GM18502 (cell line): ENCODE data around the gene CFAP100.

Experiments used
- ATAC-seq: cut with Tn5 transposase; IDR thresholded peaks from one replicate; pipeline ENCODE4 v1.9.1; 2021; ENCODE audit warnings: mild to moderate bottlenecking; ENCODE audit not compliant: unreplicated experiment, poor library complexity

CFAP100 gene

DNA sequence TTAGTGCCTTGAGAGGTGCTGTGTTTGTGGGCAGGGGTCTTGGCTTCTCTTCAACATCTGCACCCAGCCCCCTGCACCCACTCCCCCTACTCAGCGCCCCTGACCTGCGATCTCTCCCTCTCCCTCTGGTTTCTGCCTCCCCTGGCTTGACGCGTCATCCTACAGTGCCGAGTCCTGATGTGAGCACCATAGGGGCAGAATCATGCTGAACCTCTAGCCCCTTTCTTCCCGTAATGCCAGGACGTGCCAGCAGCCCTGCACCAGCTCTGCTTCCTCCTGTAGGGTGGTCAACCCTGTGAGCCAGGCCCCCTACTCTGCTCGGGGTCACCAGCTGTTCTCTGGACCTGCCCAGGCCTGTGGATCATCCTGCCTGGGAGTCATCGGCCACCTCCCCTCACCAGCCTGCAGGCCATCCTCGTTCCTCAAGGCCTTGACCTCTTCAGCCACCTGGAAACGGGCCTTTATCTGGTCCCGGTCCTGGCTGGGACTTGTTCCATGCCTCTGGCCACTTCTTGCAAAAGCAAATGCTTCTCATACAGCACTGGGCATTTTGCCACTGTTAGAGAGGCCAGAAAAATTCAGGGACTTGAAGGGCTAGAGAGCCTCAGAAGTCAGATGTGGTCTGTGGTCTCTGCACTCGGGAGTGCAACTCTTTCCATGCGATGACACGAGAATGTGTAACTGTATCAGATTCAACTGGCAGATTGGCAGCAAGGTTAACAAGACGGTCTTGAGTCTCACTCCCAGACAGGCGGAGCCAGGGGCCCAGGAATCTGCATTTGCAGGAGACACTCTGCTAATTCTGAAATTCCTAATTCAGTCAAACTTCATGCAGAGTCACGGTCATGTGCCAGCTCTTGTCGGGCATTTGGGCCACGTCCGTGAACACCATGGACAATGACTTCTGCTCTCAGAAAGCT is 20.8 kb upstream of the CFAP100 start:
- no peak for ATAC-seq

DNA sequence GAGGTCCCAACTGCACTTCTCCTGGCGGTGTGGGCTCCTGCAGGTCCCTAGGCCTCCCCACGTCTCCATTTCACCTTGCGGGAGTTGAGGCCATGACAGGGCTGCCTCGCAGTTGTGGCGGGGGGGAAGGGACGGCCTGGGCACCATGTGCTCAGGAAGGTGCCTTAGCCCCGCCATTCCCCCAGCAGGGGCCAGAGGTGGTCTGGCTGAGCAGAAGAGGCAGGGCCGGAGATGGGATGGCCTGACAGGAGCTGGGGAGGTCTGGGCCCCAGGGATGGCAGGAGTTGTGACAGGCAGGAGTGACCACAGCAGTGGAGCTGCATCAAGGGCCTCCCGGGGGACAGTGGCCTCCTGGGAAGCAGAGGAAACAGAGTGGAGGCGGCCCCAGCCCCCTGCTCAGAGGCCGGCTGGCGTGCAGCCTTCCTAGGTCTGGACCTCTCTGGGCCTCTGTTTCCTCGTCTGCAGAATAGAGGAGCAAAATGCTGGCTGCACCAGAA is 18.8 kb upstream of the CFAP100 start:
- ATAC-seq: no peak

DNA sequence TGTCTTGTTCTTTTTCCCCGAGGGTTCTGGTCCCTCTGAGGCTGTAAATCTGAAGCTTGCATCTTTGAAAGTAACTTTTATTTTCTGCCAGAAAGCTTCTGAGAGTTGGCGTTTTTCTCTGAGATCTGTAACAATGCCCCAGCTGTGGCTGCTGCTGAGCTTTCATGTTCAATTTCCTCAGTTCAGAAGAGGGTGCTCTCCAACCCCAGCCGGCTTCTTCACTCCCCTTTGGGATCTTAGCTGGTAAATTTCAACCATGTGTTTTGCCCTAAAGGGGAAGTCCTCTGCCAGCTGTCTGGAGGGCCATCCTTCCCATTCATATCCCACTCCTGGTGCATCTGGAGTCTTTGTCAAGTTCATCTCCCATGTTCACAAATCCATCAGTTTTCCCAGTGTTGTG is 18.3 kb upstream of the CFAP100 start:
- no peak for ATAC-seq

DNA sequence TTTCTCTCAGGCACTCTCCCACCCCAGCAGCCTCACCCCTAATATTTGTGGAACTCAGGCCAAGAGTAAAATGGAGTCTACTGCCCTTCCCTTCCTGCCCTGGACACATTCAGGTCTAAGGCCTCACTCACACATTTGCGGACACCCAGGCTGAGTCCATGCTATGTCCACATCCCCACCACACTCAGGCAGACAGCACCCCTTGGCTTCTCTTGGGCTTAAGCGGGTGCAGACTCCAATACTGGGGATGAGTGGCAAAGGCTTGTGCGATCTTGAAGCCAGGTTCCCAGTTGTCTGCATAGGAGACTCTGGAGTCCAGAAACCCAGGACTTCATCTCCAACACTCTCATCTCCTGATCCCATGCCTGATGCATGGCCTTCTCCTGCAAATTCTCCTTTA is 17.5 kb upstream of the CFAP100 start:
- ATAC-seq: no peak

DNA sequence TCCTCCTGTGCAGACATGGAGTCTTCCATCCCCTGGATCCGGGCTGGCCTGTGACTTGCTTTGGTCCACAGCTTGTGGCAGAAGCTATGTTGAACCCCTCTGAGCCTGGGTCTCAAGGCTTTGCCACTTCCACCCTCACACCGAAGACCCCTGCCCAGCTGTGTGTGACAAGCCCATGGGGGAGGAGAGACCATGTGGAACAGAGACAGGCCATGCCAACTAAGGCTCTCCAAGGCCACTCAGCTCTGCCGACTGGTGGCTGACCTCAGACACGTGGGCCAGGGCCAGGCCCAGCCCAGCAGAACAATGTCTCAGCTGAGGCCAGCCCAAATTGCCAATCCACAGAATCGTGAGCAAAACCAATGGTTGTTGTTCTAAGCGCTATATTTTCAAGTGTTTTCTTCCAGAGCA is 16.4 kb upstream of the CFAP100 start:
- no peak for ATAC-seq

DNA sequence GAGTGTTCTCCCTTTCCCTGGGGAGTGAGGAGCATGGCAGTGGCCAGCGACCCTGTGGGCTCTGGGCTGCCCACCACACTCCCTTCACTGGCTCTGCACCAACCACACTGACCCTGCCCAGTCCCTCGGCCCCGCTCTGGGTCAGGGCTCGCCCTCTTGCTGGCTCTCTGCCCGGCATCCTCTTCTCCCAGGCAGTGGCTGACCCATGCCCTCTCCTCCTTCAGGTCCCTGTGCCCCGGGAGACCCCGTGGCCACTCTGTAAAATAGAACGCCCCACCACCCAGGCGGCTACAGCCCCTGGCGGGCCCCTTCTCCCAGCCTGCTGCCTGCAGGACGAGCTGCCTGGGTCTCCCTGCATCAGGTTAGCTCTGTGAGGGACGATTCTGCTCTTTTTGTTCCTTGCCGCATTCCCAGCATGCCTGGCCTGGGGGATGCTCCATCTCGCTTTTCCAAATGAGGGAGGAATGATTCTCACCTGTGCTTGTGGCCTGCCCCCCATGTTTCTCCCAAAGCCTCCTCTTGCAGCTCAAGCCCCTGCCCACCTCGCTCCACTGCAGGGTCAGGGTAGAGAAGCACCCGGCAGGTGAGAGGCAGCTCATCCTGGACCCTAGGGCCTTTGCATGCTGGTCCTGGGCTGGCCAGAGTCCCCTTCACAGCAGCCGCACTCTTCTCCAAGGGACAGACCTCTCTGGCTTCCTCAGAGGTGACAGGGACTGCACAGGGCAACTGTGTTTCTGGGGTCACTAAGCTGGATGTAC is 14.5 kb upstream of the CFAP100 start:
- no peak for ATAC-seq

DNA sequence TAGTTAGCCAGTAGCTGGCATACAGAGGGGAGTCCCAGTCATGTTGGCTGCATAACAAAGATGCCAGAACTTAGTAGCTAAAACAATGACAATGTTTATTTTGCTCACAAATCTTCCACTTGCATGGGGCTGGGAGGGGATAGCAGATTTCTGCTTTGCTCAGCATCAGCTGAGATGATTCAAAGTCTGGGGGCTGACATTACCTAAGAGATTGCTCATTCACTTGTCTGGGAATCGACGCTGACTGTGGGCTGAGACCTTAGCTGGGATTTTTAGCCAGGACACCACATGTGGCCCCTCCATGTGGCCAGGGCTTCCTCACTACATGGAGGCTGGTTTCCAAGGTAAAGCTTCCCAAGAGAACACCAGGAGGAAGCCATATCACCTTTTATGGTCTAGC is 12.7 kb upstream of the CFAP100 start:
- no peak for ATAC-seq

DNA sequence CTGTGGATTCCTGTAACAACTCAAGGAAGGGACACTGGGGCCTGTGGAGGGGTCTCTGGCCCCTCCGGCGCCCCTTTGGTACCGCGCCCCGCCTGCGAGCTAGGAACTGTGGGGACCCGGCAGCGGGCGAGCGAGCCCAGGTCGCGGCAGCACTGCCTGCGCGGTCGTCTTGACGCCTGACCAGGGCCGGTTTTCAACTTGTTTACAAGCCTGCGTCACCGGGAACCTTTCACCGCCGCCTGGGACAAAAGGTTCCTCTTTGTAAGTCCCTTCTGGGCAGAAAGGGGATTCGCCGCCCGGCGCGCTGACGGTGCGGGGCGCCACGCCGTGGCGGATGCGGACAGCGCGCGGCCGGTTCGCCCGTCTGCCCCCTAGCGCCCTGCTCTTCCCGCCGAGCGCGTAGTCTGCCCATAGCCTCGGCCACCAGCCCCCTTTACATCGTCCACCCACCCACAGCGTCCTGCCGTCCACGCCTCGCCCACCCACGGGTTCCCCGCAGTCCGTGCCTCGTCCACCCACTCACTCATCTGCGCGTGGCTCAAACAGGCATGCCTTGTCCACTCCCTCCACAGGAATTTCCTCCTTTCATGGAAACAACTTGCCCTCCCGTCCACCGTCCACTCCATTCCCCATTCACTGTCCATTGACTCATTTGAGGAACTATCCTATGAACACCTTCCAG is 5.5 kb upstream of the CFAP100 start:
- no peak for ATAC-seq

DNA sequence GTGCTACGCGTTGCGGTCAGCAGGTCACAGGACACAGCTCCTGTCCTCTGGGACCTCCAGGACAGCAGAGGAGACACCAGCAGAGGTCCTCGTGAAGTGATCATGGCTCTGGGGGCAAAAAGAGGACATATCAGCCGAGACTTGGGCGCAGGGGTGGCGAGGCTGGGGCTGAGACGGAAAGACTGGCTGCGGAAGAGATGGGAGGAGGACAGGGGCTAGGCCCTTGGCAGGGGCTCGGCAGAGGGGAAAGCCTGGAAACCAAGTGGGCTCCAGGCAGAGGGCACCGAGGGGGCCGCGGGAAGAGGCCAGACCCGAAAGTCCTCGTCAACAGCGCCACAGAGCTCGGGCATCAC is 4.9 kb upstream of the CFAP100 start:
- ATAC-seq: no peak

DNA sequence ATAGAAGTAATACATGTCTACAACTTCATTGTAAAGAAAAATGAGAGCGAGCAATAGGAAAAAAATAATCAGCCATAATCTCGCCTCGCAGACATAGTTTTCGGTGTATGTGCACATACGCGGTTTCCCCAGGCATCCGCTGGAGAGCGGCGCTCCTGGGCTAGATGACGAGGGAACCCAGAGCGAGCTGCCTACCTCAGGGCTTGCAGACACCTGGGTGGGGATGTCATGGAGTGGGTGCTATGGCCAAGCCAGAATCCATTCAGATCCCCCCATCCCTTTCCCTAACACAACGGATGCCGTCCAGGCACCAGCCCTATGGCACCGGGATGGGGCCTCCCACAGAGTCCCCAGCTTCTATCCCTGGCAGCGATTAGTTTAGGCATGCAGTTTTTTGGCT is 4.5 kb upstream of the CFAP100 start:
- ATAC-seq: no peak

DNA sequence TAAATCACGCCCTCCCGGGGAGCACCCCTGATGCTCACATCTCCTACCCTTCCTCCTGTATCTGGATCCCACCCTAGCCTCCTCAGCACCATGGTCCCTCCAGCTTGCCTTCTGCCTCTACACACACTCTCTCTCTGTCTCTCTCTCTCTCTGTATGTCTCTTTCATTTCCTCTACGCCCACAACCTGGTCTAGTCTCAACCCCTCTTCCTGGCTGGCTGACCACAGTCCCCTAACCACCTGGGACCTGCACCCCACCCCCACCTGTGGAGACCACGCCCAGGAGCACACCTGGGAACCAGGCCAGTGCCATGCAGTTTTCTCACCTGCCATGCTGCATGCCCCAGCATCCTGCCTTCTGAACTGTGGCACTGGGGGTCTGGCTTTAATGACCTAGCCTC is 4.0 kb upstream of the CFAP100 start:
- ATAC-seq: no peak

DNA sequence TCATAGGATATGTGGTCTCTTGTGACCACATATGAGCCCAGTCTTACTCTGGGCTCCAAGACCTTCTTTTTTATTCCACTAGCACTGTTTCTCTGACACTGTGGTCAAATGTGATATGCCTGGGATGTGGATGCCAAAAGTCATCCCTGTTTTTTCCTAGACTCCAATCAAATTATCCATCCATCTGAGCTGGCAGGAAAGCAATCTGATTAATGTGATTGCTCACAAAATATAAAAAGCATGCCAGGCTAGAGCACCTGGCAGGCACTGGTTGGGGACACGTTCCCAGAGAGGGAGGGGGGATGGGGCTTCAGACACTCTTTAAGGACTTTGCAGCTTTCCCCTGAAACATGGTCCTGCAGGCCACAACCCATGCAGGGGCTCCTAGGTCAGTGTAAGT is 3.1 kb upstream of the CFAP100 start:
- no peak for ATAC-seq

DNA sequence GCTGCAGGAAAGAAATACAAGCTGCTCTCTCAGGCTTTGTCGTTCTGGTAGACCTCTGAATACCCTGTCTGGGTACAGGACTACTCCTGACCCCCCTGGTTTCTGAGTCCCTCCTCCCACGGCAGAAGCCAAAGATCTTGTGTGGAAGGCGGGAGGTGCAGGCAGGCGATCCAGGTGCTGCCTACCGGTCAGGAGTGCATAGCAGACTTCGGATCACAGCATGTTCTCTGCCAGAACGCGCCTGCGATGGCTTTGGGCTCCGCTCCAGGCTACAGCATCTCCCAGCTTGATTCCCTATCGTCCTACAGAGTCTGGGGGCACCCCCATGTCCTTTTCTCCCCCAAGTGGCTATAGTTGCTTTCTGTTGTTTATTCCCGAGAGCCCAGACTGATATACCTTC is 2.5 kb upstream of the CFAP100 start:
- ATAC-seq: no peak

DNA sequence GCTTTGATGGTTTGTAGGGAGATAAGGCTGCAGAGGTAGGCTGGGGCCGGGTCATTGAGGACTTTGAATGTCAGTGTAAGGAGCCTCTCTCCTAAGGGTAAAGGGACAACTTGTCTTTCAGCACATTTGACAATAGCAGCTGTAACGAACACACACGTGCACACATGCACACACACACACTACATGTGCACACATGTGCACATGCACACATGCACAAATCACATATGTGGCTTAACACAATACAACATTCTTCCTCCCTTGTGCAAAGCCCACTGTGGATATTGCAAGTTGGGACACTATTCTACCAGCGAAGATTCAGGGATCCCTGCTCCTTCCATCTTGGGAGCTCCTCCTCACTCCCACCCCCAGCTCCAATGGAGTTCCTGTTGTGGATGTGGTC is 1.1 kb upstream of the CFAP100 start:
- ATAC-seq: no peak

DNA sequence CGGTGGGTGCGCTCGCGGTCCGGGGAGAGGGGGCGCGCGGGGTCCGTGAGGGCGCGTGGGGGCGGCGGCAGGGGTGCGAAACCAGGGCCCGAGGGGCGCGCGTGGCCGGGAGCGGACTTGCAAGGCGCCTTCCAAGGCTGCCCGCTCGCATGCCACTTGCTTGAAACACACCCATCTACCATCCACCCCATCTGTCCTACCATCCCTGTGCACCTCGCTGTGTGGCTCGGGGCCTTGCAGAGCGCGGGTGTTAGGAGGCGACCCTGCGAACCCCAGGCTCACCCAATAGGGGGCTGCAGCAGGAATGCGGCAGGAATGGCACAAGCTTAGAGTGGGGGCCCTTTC is 240 bp downstream of the CFAP100 start:
- no peak for ATAC-seq

DNA sequence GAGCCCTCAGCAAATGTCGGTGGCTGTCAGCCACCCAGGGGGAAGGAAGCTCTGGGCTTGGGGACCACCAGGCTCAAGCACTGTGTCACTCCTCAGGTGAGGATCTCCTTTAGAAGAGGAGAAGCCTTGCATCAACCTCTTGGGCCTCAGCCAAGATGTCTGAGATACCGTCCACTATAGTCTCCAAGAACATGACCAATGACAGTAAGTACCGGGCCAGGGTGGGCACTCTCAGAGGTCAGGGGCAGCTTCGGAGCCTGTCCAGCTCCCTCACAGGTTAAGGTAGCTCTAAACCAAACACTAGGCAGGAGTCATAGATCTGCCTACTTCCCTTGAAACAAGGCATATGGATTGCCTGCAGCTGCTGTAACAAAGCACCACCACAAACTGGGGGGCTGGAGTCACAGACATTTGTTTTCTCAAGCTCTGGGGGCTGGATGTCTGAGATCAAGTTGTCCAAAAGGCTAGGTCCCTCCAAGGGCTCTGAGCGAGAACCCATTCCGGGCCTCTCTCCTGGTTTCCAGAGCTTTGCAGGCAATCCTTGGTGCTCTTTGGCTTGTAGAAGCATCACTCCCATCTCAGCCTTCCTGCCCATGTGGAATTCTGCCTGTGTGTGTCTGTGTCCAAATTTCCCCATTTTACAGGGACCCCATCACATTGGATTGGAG is 1.3 kb downstream of the CFAP100 start:
- ATAC-seq: no peak

DNA sequence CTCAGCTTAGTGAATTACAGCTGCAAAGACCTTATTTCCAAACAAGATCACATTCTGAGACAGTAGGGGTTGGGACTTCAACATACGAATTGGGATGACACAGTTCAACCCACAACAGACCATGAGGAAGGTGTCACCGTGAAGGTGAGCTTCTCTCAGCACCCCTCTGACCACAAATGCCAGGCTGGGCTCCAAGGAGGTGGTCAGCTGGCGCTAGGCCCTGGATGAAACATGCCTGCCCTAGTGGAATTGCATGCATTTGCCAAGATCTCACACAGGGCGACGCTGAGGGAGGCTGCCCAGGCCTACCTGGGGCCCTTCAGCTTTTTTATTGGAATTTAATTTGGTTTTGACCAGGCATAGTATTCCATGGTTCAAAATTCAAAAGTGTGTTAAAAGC is 1.8 kb downstream of the CFAP100 start:
- no peak for ATAC-seq

DNA sequence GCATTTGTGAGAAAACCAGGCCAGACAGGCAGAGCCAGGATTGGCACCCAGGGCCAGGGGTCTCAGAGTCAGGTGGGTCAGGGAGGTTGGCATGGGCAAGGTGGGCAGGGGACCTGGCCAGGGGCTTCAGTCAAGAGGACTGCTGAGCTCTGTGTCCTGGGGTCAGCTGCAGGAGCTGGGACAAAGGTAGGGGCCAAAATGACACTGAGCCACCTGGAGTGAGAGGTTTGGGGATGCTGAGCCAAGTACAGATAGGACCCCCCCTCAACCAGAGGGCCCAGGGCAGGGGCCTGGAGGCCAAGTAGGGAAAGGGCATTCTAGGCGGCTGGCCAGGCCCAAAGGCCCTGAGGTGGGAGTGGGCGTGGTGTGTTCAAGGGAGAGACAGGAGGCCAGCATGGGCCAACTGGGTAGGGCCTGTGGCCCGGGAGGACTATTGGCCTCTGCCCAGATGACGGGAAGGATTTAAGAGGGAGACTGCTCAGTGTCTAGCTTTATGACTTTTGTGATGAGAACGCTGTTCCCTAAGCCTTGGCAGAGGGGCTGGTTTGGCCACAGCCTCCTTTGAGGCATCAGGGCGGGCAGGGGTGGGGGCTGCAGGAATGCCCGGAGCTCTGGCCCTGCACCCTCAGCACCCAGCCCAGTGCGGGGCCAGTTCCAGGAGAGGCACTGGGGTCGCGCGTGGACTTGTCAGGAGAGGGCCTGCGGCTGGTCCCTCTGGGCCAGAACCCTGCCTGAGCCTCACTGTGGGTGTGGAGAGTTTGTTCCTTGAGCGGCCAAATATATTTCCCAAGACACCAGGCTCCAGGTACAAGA is 3.1 kb downstream of the CFAP100 start:
- ATAC-seq: no peak

DNA sequence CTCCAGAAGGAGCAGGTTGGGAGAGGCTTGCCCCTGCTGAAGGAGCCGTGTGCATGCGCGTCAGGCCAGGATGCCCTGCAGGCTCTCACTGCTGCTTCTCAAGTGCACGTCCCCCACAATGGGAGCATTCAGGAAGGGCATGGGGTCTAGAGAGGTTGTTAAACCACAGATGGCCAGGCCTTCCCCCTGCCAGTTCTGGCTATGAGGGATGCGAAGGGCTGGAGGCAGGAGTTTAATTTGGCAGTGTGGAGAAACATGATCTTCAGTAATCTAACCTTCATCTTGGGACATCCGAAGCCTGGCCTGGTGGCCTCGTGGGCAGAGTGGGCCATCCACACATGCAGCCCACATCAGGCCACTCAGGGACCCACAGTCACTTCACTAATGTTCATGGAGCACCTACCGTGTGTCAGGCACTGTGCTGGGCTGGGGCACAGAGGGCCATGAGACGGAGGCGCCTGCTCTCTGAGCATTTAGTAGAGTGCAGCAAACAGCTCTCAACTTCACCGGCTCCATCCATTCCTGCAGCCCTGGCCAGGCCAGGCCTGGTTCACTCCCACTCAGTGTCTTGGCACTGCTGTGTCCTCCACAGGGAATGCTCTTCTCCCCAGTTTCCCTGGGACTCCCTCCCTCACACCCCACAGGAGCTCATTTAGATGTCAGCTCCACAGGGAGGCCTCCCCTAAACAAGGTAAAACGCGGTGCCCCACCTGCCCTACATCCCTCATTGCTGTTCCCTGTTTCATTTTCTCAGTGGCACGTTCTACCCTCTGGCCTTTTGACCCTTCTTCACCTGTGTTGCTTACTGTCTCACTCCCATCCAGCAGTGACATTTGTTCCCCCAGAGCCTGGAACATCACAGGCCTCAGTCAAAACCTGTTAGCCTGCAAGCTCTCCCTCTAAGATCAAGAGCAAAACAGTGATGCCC is 4.0 kb downstream of the CFAP100 start:
- ATAC-seq: no peak
